NCI-H82 (cell line): ENCODE measurements around the gene MRGPRX3.
A peak's percentile ranks its signal among the peaks of the same experiment; 100 is the strongest.

Experiments
- DNase-seq: peaks from one replicate; lab custom pipeline; 2025; lab: John Stamatoyannopoulos, UW

Gene MRGPRX3

DNA sequence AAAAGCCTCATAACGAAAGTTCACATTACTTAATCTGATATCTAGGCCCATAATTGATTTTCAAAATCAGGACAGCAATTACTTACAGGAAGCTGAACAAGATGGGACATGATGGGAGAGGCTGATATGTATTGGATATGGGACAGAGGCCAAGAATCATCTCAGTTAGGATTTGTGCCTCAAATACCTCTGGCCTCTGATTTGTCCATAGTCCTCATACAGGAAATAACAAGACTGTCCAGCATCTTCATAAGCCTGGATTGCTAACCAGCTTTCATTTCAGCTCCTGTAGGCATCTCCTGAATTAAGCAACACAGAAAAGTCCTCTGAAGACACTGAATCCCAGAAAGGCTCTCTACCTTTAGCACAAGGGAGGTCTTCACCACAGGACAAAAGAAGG is 36.0 kb downstream of the MRGPRX3 start:
- no peak for DNase-seq

DNA sequence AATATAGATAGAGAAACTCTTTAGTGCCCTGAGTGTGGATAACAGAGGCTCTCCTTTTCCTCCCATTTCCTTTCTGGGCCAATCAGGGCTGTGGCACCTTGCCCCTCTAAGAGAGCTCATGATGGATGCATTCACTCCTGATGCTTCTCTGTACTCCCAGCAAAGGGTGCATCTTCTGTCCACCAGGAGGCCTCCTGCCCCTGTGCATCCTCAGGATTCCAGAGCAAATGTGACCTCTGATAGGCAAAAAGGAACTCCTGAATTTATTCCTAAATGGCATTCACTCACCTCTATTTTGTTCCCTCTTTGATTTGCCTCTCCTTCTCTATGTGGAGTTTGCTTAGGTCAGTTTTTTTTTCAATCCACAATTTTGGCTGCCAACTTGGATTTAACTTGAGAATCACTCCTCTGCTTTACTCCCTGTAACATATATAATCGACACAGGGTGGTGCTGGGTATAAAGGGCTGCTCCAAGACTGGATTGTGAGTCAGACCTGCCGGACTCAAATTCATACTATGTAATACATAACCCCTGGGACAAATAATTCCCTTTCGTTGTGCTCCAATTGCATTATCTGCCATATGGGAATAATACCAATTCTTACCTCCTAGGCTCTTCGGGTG is 39.1 kb downstream of the MRGPRX3 start:
- DNase-seq, result peak; percentile 66

DNA sequence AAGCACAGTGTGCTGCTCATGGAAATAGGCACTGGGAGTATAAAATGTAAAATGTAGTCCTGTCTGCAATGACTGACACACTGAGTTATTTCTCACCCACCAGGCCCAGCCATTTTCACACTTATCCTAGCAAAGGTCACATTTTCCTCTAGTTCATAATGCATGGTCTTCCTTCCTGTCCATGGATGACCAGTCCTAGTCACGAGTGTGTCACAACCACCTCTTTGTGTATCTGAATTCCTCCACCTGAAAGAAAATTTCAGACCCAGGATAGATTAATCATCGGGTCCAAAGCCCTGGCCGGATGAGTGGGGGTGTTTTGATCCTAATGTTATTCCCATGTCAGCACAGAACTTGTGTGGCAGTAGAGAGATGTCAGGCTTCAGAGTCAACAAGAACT is 40.3 kb downstream of the MRGPRX3 start, which contains the start of gene MRGPRX4:
Gene MRGPRX4, plus strand, starts transcription at position 172 of the 400 bp plus-strand sequence. CDS start 420 bp downstream, outside the sequence.
- no peak for DNase-seq

DNA sequence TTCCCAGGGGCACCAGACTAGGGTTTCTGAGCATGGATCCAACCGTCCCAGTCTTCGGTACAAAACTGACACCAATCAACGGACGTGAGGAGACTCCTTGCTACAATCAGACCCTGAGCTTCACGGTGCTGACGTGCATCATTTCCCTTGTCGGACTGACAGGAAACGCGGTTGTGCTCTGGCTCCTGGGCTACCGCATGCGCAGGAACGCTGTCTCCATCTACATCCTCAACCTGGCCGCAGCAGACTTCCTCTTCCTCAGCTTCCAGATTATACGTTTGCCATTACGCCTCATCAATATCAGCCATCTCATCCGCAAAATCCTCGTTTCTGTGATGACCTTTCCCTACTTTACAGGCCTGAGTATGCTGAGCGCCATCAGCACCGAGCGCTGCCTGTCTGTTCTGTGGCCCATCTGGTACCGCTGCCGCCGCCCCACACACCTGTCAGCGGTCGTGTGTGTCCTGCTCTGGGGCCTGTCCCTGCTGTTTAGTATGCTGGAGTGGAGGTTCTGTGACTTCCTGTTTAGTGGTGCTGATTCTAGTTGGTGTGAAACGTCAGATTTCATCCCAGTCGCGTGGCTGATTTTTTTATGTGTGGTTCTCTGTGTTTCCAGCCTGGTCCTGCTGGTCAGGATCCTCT is 41.0 kb downstream of the MRGPRX3 start:
- DNase-seq, result no peak
